Loucy (cell line): ENCODE data around the gene RPS6KA2.

Source experiments
- H2AFZ ChIP-seq: fragments of 200-600 bp; sonication (generic); 2 replicates; pipeline ENCODE4 v1.6.0; 2016; ENCODE audit warnings: antibody characterized with exemption, mild to moderate bottlenecking, low read length, moderate library complexity
- H3F3A ChIP-seq: fragments of 200-600 bp; 2 replicates; pipeline ENCODE4 v1.6.0; 2016; ENCODE audit warnings: antibody characterized with exemption, low read depth, mild to moderate bottlenecking
- H3K27me3 ChIP-seq: fragments of 200-600 bp; sonication (generic); 2 replicates; pipeline ENCODE4 v1.6.1; 2014; ENCODE audit warnings: low read length, mild to moderate bottlenecking; ENCODE audit not compliant: insufficient read depth, poor library complexity, severe bottlenecking
- H3K36me3 ChIP-seq: fragments of 200-600 bp; sonication (generic); 2 replicates; pipeline ENCODE4 v1.6.1; 2016; ENCODE audit warnings: low read length; ENCODE audit not compliant: insufficient read depth
- H3K4me1 ChIP-seq: fragments of 200-600 bp; sonication (generic); 2 replicates; pipeline ENCODE4 v1.5.1; 2014; ENCODE audit warnings: low read length, mild to moderate bottlenecking; ENCODE audit not compliant: insufficient read depth, poor library complexity, severe bottlenecking
- H3K4me2 ChIP-seq: fragments of 200-600 bp; sonication (generic); 2 replicates; pipeline ENCODE4 v1.6.0; 2014; ENCODE audit warnings: antibody characterized with exemption, low read length, low read depth, mild to moderate bottlenecking; ENCODE audit not compliant: poor library complexity, severe bottlenecking
- H3K4me3 ChIP-seq: fragments of 200-600 bp; sonication (generic); 2 replicates; pipeline ENCODE4 v1.5.1; 2014; ENCODE audit warnings: low read length, mild to moderate bottlenecking, mixed read lengths; ENCODE audit not compliant: poor library complexity, severe bottlenecking
- H3K79me2 ChIP-seq: fragments of 200-600 bp; sonication (generic); 2 replicates; pipeline ENCODE4 v1.6.1; 2014; ENCODE audit warnings: low read length; ENCODE audit not compliant: insufficient read depth
- H3K9ac ChIP-seq: fragments of 200-600 bp; sonication (generic); 2 replicates; pipeline ENCODE4 v1.6.0; 2014; ENCODE audit warnings: mild to moderate bottlenecking, low read depth, low read length, moderate library complexity; ENCODE audit not compliant: poor library complexity, severe bottlenecking
- H3K9me2 ChIP-seq: fragments of 200-600 bp; sonication (generic); replicated peaks from 2 replicates; pipeline ENCODE4 v1.6.1; 2016; ENCODE audit warnings: low read depth, low read length, mixed read lengths
- H3K9me3 ChIP-seq: fragments of 200-600 bp; sonication (generic); 2 replicates; pipeline ENCODE4 v1.6.1; 2014; ENCODE audit warnings: mild to moderate bottlenecking, antibody characterized with exemption, low read length, low read depth; ENCODE audit not compliant: insufficient read depth
- H4K20me1 ChIP-seq: fragments of 200-600 bp; sonication (generic); 2 replicates; pipeline ENCODE4 v1.6.0; 2014; ENCODE audit warnings: antibody characterized with exemption, low read length, mild to moderate bottlenecking; ENCODE audit not compliant: insufficient read depth, poor library complexity, severe bottlenecking
- EZH2phosphoT487 ChIP-seq: fragments of 200-600 bp; IDR thresholded peaks from 2 replicates; pipeline ENCODE4 v1.6.1; 2018; ENCODE audit warnings: antibody characterized with exemption, mild to moderate bottlenecking, moderate library complexity, borderline replicate concordance
- TF ChIP-seq, protein P1 (sequence below): fragments of 200-600 bp; sonication (generic); conservative IDR thresholded peaks from 2 replicates; pipeline ENCODE4 v1.5.1; 2014; ENCODE audit warnings: mild to moderate bottlenecking, antibody characterized with exemption, low read length

The RPS6KA2 gene

GRCh38 chr6:166501246-166501645 lies 125.8 kb downstream of the RPS6KA2 start:
- H3K79me2 ChIP-seq, result no peaks in the 10 kb centered on the region
- TF ChIP-seq EZH2phosphoT487, result no peak
- TF ChIP-seq, protein P1, sequence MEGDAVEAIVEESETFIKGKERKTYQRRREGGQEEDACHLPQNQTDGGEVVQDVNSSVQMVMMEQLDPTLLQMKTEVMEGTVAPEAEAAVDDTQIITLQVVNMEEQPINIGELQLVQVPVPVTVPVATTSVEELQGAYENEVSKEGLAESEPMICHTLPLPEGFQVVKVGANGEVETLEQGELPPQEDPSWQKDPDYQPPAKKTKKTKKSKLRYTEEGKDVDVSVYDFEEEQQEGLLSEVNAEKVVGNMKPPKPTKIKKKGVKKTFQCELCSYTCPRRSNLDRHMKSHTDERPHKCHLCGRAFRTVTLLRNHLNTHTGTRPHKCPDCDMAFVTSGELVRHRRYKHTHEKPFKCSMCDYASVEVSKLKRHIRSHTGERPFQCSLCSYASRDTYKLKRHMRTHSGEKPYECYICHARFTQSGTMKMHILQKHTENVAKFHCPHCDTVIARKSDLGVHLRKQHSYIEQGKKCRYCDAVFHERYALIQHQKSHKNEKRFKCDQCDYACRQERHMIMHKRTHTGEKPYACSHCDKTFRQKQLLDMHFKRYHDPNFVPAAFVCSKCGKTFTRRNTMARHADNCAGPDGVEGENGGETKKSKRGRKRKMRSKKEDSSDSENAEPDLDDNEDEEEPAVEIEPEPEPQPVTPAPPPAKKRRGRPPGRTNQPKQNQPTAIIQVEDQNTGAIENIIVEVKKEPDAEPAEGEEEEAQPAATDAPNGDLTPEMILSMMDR, result no peak
- H3K9me3 ChIP-seq, result no peaks in the 10 kb centered on the region
- no peaks in the 10 kb centered on the region for H3K4me1 ChIP-seq
- H3K9me2 ChIP-seq, result no peaks in the 10 kb centered on the region
- no peaks in the 10 kb centered on the region for H3K27me3 ChIP-seq
- no peak overlapping the region for H3K4me3 ChIP-seq
- H2AFZ ChIP-seq, result no peak overlapping the region
- no peaks in the 10 kb centered on the region for H4K20me1 ChIP-seq
- H3F3A ChIP-seq, result no peaks in the 10 kb centered on the region
- H3K36me3 ChIP-seq, result no peaks in the 10 kb centered on the region
- no peak overlapping the region for H3K9ac ChIP-seq
- H3K4me2 ChIP-seq, result no peak overlapping the region

DNA sequence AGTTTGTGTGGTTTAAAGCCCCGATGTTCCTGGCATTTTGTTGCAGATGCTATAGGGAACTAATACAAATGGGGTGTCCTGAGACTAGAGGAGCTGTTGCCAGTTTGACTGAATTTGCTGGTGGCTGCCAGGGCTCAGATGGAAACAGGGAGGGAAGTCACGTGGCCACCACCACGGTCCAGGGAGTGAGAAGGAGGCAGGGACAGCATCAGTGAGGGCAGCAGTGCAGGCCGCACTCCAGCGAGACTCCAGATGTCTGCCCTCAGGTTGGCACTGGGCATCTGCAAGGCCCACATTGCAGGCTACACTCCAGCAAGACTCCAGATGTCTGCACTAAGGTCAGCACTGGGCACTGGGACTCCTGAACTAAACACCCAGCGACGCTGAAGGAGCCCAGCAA lies 126.8 kb downstream of the RPS6KA2 start:
- TF ChIP-seq, protein P1, result no peak
- no peak for TF ChIP-seq EZH2phosphoT487
- H3K36me3 ChIP-seq, result no peaks in the 10 kb centered on the region
- H4K20me1 ChIP-seq, result no peaks in the 10 kb centered on the region
- no peaks in the 10 kb centered on the region for H3K4me1 ChIP-seq
- no peaks in the 10 kb centered on the region for H3K79me2 ChIP-seq
- no peaks in the 10 kb centered on the region for H3K9me2 ChIP-seq
- H3K4me2 ChIP-seq, result no peak overlapping the region
- no peaks in the 10 kb centered on the region for H3K9me3 ChIP-seq
- H3F3A ChIP-seq, result no peaks in the 10 kb centered on the region
- H3K27me3 ChIP-seq, result no peaks in the 10 kb centered on the region
- H3K9ac ChIP-seq, result no peak overlapping the region
- H2AFZ ChIP-seq, result no peak overlapping the region
- H3K4me3 ChIP-seq, result no peak overlapping the region

DNA sequence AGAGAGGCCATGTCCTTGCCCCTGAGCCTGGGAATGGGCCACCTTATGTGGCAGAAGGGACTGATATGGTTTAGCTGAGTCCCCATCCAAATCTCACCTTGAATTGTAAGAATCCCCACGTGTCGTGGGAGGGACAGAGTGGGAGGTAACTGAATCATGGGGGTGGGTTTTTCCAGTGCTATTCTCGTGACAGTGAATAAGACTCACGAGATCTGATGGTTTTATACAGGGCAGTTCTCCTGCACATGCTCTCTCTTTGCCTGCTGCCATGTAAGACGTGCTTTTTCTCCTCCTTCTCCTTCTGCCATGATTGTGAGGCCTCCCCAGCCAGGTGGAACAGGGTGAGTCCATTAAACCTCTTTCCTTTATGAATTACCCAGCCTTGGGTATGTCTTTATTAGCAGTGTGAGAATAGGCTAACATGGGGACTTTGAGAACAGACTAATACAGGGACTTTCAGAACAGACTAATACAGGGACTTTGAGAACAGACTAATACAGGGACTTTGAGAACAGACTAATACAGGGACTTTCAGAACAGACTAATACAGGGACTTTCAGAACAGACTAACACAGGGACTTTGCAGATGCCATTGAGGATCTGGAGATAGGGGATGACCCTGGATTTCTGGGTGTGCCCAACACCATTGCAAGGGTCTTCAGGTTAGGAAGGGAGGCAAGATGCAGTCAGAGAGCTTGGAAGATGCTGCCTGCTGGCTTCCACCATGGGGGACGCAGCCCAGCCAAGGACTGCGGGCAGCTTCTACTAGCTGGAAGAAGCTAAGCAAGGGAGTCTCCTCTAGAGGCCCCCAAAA lies 127.5 kb downstream of the RPS6KA2 start:
- Histone ChIP-seq H2AFZ (no peak overlapping the region), H3K9ac (no peak overlapping the region), H4K20me1 (no peaks in the 10 kb centered on the region), H3K9me3 (no peaks in the 10 kb centered on the region), H3K27me3 (no peaks in the 10 kb centered on the region), H3K9me2 (no peaks in the 10 kb centered on the region), H3K36me3 (no peaks in the 10 kb centered on the region), H3K4me3 (no peak overlapping the region), H3F3A (no peaks in the 10 kb centered on the region), H3K4me2 (no peak overlapping the region), H3K4me1 (no peaks in the 10 kb centered on the region), H3K79me2 (no peaks in the 10 kb centered on the region)
- no peak for TF ChIP-seq EZH2phosphoT487
- TF ChIP-seq, protein P1, result no peak
